ENCODE data around the gene MEN1.

DNA sequence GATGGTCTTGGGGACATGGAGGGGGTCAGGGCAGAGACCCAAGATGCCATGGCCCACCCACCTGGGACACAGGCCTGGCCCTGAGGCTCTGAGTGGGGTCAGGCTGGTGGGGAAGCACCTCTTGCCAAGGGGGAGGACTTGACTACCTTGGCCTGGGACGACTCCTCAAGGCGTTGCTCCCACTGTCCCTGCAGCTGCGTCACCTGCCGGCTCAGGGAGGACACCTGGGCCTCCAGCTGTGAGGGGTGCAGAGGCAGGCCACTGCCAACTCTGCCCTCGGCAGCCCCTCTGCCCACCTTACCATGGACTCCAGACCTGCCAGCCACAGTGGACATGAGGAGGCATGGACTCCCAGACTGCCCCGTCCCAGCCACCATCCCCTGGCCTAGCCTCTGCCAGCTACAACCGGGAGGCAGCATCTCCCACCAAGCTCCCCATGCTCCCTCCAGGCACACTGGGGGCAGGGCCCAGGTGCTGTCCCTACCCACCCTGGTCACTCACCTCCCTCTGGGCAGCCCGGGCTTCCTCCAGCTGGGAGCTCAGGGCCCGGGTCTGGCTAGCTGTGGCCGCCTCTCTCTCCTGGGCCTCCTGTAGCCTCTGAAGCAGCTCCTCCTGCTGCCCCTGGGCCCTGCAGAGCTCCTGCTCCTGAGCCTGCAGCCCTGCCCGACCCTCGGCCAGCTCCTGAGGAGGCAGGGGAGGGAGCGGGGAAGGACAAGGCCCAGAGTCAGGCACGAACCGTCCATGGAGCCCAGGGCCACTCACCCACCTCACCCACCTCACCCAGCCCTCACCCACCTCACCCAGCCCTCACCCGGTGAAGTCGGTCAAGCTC lies 25.5 kb upstream of the MEN1 start:
- TF ChIP-seq, protein P1, sequence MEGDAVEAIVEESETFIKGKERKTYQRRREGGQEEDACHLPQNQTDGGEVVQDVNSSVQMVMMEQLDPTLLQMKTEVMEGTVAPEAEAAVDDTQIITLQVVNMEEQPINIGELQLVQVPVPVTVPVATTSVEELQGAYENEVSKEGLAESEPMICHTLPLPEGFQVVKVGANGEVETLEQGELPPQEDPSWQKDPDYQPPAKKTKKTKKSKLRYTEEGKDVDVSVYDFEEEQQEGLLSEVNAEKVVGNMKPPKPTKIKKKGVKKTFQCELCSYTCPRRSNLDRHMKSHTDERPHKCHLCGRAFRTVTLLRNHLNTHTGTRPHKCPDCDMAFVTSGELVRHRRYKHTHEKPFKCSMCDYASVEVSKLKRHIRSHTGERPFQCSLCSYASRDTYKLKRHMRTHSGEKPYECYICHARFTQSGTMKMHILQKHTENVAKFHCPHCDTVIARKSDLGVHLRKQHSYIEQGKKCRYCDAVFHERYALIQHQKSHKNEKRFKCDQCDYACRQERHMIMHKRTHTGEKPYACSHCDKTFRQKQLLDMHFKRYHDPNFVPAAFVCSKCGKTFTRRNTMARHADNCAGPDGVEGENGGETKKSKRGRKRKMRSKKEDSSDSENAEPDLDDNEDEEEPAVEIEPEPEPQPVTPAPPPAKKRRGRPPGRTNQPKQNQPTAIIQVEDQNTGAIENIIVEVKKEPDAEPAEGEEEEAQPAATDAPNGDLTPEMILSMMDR (IDR thresholded peaks at IDR 0.05): no peak
- TF ChIP-seq POLR2A (IDR thresholded peaks at IDR 0.05): no peak
